ENCODE measurements around the gene SLIT1.

SLIT1 gene

GRCh38 chr10:97063271-97063982, 122.3 kb downstream of the SLIT1 start:
- no peak for DNase-seq (ENCODE audit: low read depth)

GRCh38 chr10:97062456-97062855, 123.3 kb downstream of the SLIT1 start:
- DNase-seq (ENCODE audit: low read depth), result no peak

GRCh38 chr10:97062046-97062445, 123.7 kb downstream of the SLIT1 start:
- no peak for DNase-seq (ENCODE audit: low read depth)

- DNase-seq (ENCODE audit: low read depth), result no peak
Measured at GRCh38 chr10:97061423-97061822, 124.3 kb downstream of the SLIT1 start.

GRCh38 chr10:97060441-97061084, 125.2 kb downstream of the SLIT1 start:
- DNase-seq (ENCODE audit: low read depth), result no peak

- DNase-seq (ENCODE audit: low read depth), result no peak
Measured at GRCh38 chr10:97059872-97060205, 125.9 kb downstream of the SLIT1 start.

GRCh38 chr10:97059006-97059871, 126.5 kb downstream of the SLIT1 start:
- DNase-seq (ENCODE audit: low read depth), result no peak

- no peak for DNase-seq (ENCODE audit: low read depth)
Measured at GRCh38 chr10:97058521-97058920, 127.2 kb downstream of the SLIT1 start.

GRCh38 chr10:97057491-97058235, 128.1 kb downstream of the SLIT1 start:
- DNase-seq (ENCODE audit: low read depth), result no peak

- DNase-seq (ENCODE audit: low read depth), result no peak
Measured at GRCh38 chr10:97056003-97056630, 129.6 kb downstream of the SLIT1 start.

GRCh38 chr10:97053276-97053675, 132.5 kb downstream of the SLIT1 start:
- DNase-seq (ENCODE audit: low read depth), result no peak

- no peak for DNase-seq (ENCODE audit: low read depth)
Measured at GRCh38 chr10:97050956-97051496, 134.7 kb downstream of the SLIT1 start.

GRCh38 chr10:97050205-97050745, 135.5 kb downstream of the SLIT1 start:
- no peak for DNase-seq (ENCODE audit: low read depth)

GRCh38 chr10:97049670-97050069, 136.1 kb downstream of the SLIT1 start:
- no peak for DNase-seq (ENCODE audit: low read depth)

- no peak for DNase-seq (ENCODE audit: low read depth)
Measured at GRCh38 chr10:97048649-97049427, 136.9 kb downstream of the SLIT1 start.

- DNase-seq (ENCODE audit: low read depth), result no peak
Measured at GRCh38 chr10:97047788-97048187, 138.0 kb downstream of the SLIT1 start.

- no peak for DNase-seq (ENCODE audit: low read depth)
Measured at GRCh38 chr10:97047083-97047736, 138.5 kb downstream of the SLIT1 start.

- no peak for DNase-seq (ENCODE audit: low read depth)
Measured at GRCh38 chr10:97046456-97047082, 139.2 kb downstream of the SLIT1 start.

- no peak for DNase-seq (ENCODE audit: low read depth)
Measured at GRCh38 chr10:97043563-97043855, 142.2 kb downstream of the SLIT1 start.
